Loucy (cell line): Measurements from ENCODE around the gene ADAMTSL4.
"Not testable (repeated sequence)": the region's sequence is repeated elsewhere in the genome, so short reads cannot be mapped to it uniquely, and the experiment has no call there.

Experiments used
- H2AFZ ChIP-seq: fragments of 200-600 bp; sonication (generic); 2 replicates; pipeline ENCODE4 v1.6.0; 2016; ENCODE audit warnings: antibody characterized with exemption, mild to moderate bottlenecking, low read length, moderate library complexity
- H3F3A ChIP-seq: fragments of 200-600 bp; 2 replicates; pipeline ENCODE4 v1.6.0; 2016; ENCODE audit warnings: antibody characterized with exemption, low read depth, mild to moderate bottlenecking
- H3K27me3 ChIP-seq: fragments of 200-600 bp; sonication (generic); 2 replicates; pipeline ENCODE4 v1.6.1; 2014; ENCODE audit warnings: low read length, mild to moderate bottlenecking; ENCODE audit not compliant: insufficient read depth, poor library complexity, severe bottlenecking
- H3K36me3 ChIP-seq: fragments of 200-600 bp; sonication (generic); 2 replicates; pipeline ENCODE4 v1.6.1; 2016; ENCODE audit warnings: low read length; ENCODE audit not compliant: insufficient read depth
- H3K4me1 ChIP-seq: fragments of 200-600 bp; sonication (generic); 2 replicates; pipeline ENCODE4 v1.5.1; 2014; ENCODE audit warnings: low read length, mild to moderate bottlenecking; ENCODE audit not compliant: insufficient read depth, poor library complexity, severe bottlenecking
- H3K4me2 ChIP-seq: fragments of 200-600 bp; sonication (generic); 2 replicates; pipeline ENCODE4 v1.6.0; 2014; ENCODE audit warnings: antibody characterized with exemption, low read length, low read depth, mild to moderate bottlenecking; ENCODE audit not compliant: poor library complexity, severe bottlenecking
- H3K4me3 ChIP-seq: fragments of 200-600 bp; sonication (generic); 2 replicates; pipeline ENCODE4 v1.5.1; 2014; ENCODE audit warnings: low read length, mild to moderate bottlenecking, mixed read lengths; ENCODE audit not compliant: poor library complexity, severe bottlenecking
- H3K79me2 ChIP-seq: fragments of 200-600 bp; sonication (generic); 2 replicates; pipeline ENCODE4 v1.6.1; 2014; ENCODE audit warnings: low read length; ENCODE audit not compliant: insufficient read depth
- H3K9ac ChIP-seq: fragments of 200-600 bp; sonication (generic); 2 replicates; pipeline ENCODE4 v1.6.0; 2014; ENCODE audit warnings: mild to moderate bottlenecking, low read depth, low read length, moderate library complexity; ENCODE audit not compliant: poor library complexity, severe bottlenecking
- H3K9me2 ChIP-seq: fragments of 200-600 bp; sonication (generic); replicated peaks from 2 replicates; pipeline ENCODE4 v1.6.1; 2016; ENCODE audit warnings: low read depth, low read length, mixed read lengths
- H3K9me3 ChIP-seq: fragments of 200-600 bp; sonication (generic); 2 replicates; pipeline ENCODE4 v1.6.1; 2014; ENCODE audit warnings: mild to moderate bottlenecking, antibody characterized with exemption, low read length, low read depth; ENCODE audit not compliant: insufficient read depth
- H4K20me1 ChIP-seq: fragments of 200-600 bp; sonication (generic); 2 replicates; pipeline ENCODE4 v1.6.0; 2014; ENCODE audit warnings: antibody characterized with exemption, low read length, mild to moderate bottlenecking; ENCODE audit not compliant: insufficient read depth, poor library complexity, severe bottlenecking
- CTCF ChIP-seq: fragments of 200-600 bp; sonication (generic); conservative IDR thresholded peaks from 2 replicates; pipeline ENCODE4 v1.5.1; 2014; ENCODE audit warnings: mild to moderate bottlenecking, antibody characterized with exemption, low read length
- EZH2phosphoT487 ChIP-seq: fragments of 200-600 bp; IDR thresholded peaks from 2 replicates; pipeline ENCODE4 v1.6.1; 2018; ENCODE audit warnings: antibody characterized with exemption, mild to moderate bottlenecking, moderate library complexity, borderline replicate concordance

Gene ADAMTSL4

GRCh38 chr1:150604226-150604588 lies 55.0 kb downstream of the ADAMTSL4 start:
- H4K20me1 ChIP-seq = no peaks in the 10 kb centered on the region
- no peak overlapping the region for H2AFZ ChIP-seq
- H3K9me3 ChIP-seq = no peaks in the 10 kb centered on the region
- no peaks in the 10 kb centered on the region for H3K4me1 ChIP-seq
- no peaks in the 10 kb centered on the region for H3F3A ChIP-seq
- H3K36me3 ChIP-seq = no peaks in the 10 kb centered on the region
- no peak overlapping the region for H3K9ac ChIP-seq
- H3K79me2 ChIP-seq = no peaks in the 10 kb centered on the region
- no peak overlapping the region for H3K4me2 ChIP-seq
- no peak overlapping the region for H3K4me3 ChIP-seq
- H3K27me3 ChIP-seq = no peaks in the 10 kb centered on the region
- no peaks in the 10 kb centered on the region for H3K9me2 ChIP-seq
- TF ChIP-seq CTCF (no peak), EZH2phosphoT487 (no peak)

GRCh38 chr1:150605451-150605731 lies 56.2 kb downstream of the ADAMTSL4 start:
- not testable (repeated sequence) for H3K4me3 ChIP-seq, H3K27me3 ChIP-seq, H3K4me1 ChIP-seq, H3K4me2 ChIP-seq, H2AFZ ChIP-seq, H4K20me1 ChIP-seq, H3K36me3 ChIP-seq, H3K9me3 ChIP-seq, H3K9ac ChIP-seq, H3K79me2 ChIP-seq, H3K9me2 ChIP-seq, H3F3A ChIP-seq

- Histone ChIP-seq H3K36me3 (no peaks in the 10 kb centered on the region), H3F3A (no peaks in the 10 kb centered on the region), H3K9me3 (no peaks in the 10 kb centered on the region), H2AFZ (no peak overlapping the region), H3K27me3 (no peaks in the 10 kb centered on the region), H3K9me2 (no peaks in the 10 kb centered on the region), H3K79me2 (no peaks in the 10 kb centered on the region), H4K20me1 (no peaks in the 10 kb centered on the region), H3K9ac (no peak overlapping the region), H3K4me2 (no peak overlapping the region), H3K4me3 (no peak overlapping the region), H3K4me1 (peaks cover 6% of the 10 kb centered on the region)
- TF ChIP-seq EZH2phosphoT487 = no peak
- TF ChIP-seq CTCF = no peak
These were observed 57.4 kb downstream of the ADAMTSL4 start for GRCh38 chr1:150606463-150607142.

GRCh38 chr1:150609732-150610131 lies 60.5 kb downstream of the ADAMTSL4 start:
- no peak overlapping the region for H3K9ac ChIP-seq
- H3K36me3 ChIP-seq = no peaks in the 10 kb centered on the region
- H4K20me1 ChIP-seq = no peaks in the 10 kb centered on the region
- peaks cover 12% of the 10 kb centered on the region; the same call in 1 of the 2 replicates for H3F3A ChIP-seq
- H3K4me2 ChIP-seq = no peak overlapping the region
- no peaks in the 10 kb centered on the region for H3K9me2 ChIP-seq
- no peaks in the 10 kb centered on the region for H3K9me3 ChIP-seq
- no peaks in the 10 kb centered on the region for H3K79me2 ChIP-seq
- H3K4me1 ChIP-seq = peaks cover 31% of the 10 kb centered on the region
- no peak for TF ChIP-seq CTCF
- no peak for TF ChIP-seq EZH2phosphoT487
- H3K4me3 ChIP-seq = no peak overlapping the region
- no peaks in the 10 kb centered on the region for H3K27me3 ChIP-seq
- no peak overlapping the region for H2AFZ ChIP-seq
